B cell (primary cell): ENCODE data around the gene LDHAL6A. TPM values are rescaled to one million over a fixed set of nuclear protein-coding genes. Genes with fewer than 3 reads are reported as not detected.

ENCODE experiments used
- ATAC-seq: fragments of 200-7000 bp; cut with Tn5 transposase; one replicate; pipeline ENCODE4 v1.10.0; 2021; ENCODE audit warnings: low read depth, mild to moderate bottlenecking, moderate number of reproducible peaks, moderate library complexity
- CTCF ChIA-PET: fragments of 350-600 bp; sonication (Branson Sonifier 250); formaldehyde crosslinking; loops from one replicate; lab custom pipeline; 2021; ENCODE audit warnings: antibody characterized with exemption, inconsistent platforms; lab: Charles Lee
- POLR2A ChIA-PET: fragments of 350-600 bp; sonication (Branson Sonifier 250); formaldehyde crosslinking; loops from one replicate; lab custom pipeline; 2021; ENCODE audit warnings: antibody characterized with exemption; lab: Charles Lee
- DNase-seq: peaks from one replicate; pipeline ENCODE4 v3.0.0; 2013
- H2AFZ ChIP-seq: 2 replicates; pipeline ENCODE4 v1.6.1; 2012; ENCODE audit warnings: mild to moderate bottlenecking, low read depth, low read length; ENCODE audit not compliant: insufficient read depth, poor library complexity, severe bottlenecking
- H3K27ac ChIP-seq, 2 donors: 1 replicate in 1 of 2; 2 replicates in 1 of 2; pipeline ENCODE4 v1.5.1; 2012 to 2013; ENCODE audit warnings: low read length in 2 of 2, mild to moderate bottlenecking in 2 of 2, moderate library complexity in 1 of 2
- H3K27me3 ChIP-seq, 4 experiments: fragments of 200-600 bp in 1 of 4; sonication (generic) in 1 of 4; replicated peaks in 1 of 4; 1 replicate in 2 of 4; 2 replicates in 2 of 4; pipeline versions ENCODE4 v1.6.1 to v1.7.0; 2013 to 2016; ENCODE audit warnings: low read length in 3 of 4, mild to moderate bottlenecking in 2 of 4, mixed read lengths in 1 of 4, moderate library complexity in 1 of 4; ENCODE audit not compliant: insufficient read depth in 4 of 4, control insufficient read depth in 3 of 4; ENCODE audit errors: control extremely low read depth in 1 of 4
- H3K36me3 ChIP-seq, 2 experiments: replicated peaks in 1 of 2; 1 replicate in 1 of 2; 2 replicates in 1 of 2; pipeline versions ENCODE4 v1.6.1 to v1.7.1; 2013; ENCODE audit warnings: low read length in 1 of 2; ENCODE audit not compliant: insufficient read depth in 2 of 2, control insufficient read depth in 1 of 2; ENCODE audit errors: control extremely low read depth in 1 of 2, extremely low read depth in 1 of 2
- H3K4me1 ChIP-seq, 2 donors: fragments of 200-600 bp in 1 of 2; sonication (generic) in 1 of 2; 1 replicate in 1 of 2; 2 replicates in 1 of 2; pipeline versions ENCODE4 v1.5.1 to v1.6.1; 2013 to 2017; ENCODE audit warnings: low read length in 2 of 2; ENCODE audit not compliant: control insufficient read depth in 2 of 2, insufficient read depth in 2 of 2
- H3K4me2 ChIP-seq: replicated peaks from 2 replicates; pipeline ENCODE3; 2012; ENCODE audit warnings: mild to moderate bottlenecking, low read depth, low read length; ENCODE audit not compliant: poor library complexity, severe bottlenecking
- H3K4me3 ChIP-seq, 5 experiments: fragments of 200-600 bp in 1 of 5; sonication (generic) in 1 of 5; 1 replicate in 3 of 5; 2 replicates in 2 of 5; pipeline versions ENCODE4 v1.5.1 to v1.7.0; 2011 to 2016; ENCODE audit warnings: low read length in 4 of 5, mild to moderate bottlenecking in 4 of 5, low read depth in 2 of 5, control low read depth in 1 of 5, moderate library complexity in 1 of 5; ENCODE audit not compliant: insufficient read depth in 1 of 5; ENCODE audit errors: control extremely low read depth in 1 of 5, extremely low read depth in 1 of 5
- H3K79me2 ChIP-seq: fragments of 200-600 bp; sonication (generic); one replicate; pipeline ENCODE4 v1.6.0; 2016; ENCODE audit warnings: low read length; ENCODE audit not compliant: control insufficient read depth, insufficient read depth
- H3K9ac ChIP-seq: fragments of 200-600 bp; sonication (generic); 2 replicates; pipeline ENCODE4 v1.6.1; 2017; ENCODE audit warnings: mild to moderate bottlenecking, low read length, moderate library complexity
- H3K9me3 ChIP-seq, 3 donors: one replicate each; pipeline versions ENCODE4 v1.6.1 to v1.7.1; 2013; ENCODE audit warnings: low read length in 2 of 3; ENCODE audit not compliant: control insufficient read depth in 2 of 3, insufficient read depth in 1 of 3; ENCODE audit errors: control extremely low read depth in 1 of 3
- H4K20me1 ChIP-seq: 2 replicates; pipeline ENCODE4 v1.6.0; 2012; ENCODE audit warnings: mild to moderate bottlenecking, low read length; ENCODE audit not compliant: insufficient read depth, control insufficient read depth, poor library complexity, severe bottlenecking
- H3K27ac Mint-ChIP-seq: one replicate; pipeline ENCODE4 v1.8.0; 2021; ENCODE audit warnings: mixed read lengths
- H3K27me3 Mint-ChIP-seq: one replicate; pipeline ENCODE4 v1.8.0; 2021; ENCODE audit warnings: mixed read lengths
- H3K4me1 Mint-ChIP-seq: one replicate; pipeline ENCODE4 v1.8.0; 2021; ENCODE audit warnings: mixed read lengths
- H3K4me3 Mint-ChIP-seq: one replicate; pipeline ENCODE4 v1.8.0; 2021; ENCODE audit warnings: mixed read lengths
- H3K9me3 Mint-ChIP-seq: one replicate; pipeline ENCODE4 v1.8.0; 2022; ENCODE audit warnings: mixed read lengths; ENCODE audit not compliant: insufficient read depth
- CTCF ChIP-seq: fragments of 200-600 bp; IDR thresholded peaks from one replicate; pipeline ENCODE4 v1.8.0; 2022; ENCODE audit warnings: antibody characterized with exemption, mild to moderate bottlenecking
- EZH2 ChIP-seq: IDR thresholded peaks from 2 replicates; pipeline ENCODE4 v1.6.1; 2012; ENCODE audit warnings: borderline replicate concordance, low read depth, mild to moderate bottlenecking, moderate library complexity, low read length; ENCODE audit not compliant: insufficient read depth, poor library complexity, severe bottlenecking
- WGBS: methylation state at CpG from one replicate; pipeline ENCODE4 v1.1.5; 2013; ENCODE audit warnings: missing lambda C conversion rate; ENCODE audit not compliant: insufficient coverage; 5-methylcytosine and 5-hydroxymethylcytosine counted together
- intact Hi-C: fragments of 100-400 bp; cut with micrococcal nuclease; formaldehyde crosslinking; loops from one replicate; pipeline ENCODE4 v1.10.0; 2022
- polyA plus RNA-seq: library from polyadenylated mRNA; depleted of rRNA; stranded (reverse); fragments of >200 nt; gene quantifications from 2 replicates; pipeline ENCODE4 v1.2.3, GENCODE V29; 2012
- total RNA-seq, 2 donors: library from RNA; stranded (reverse); fragments of 120-200 nt in 1 of 2; gene quantifications; 1 replicate in 1 of 2; 2 replicates in 1 of 2; pipeline versions ENCODE4 v1.2.3 to v1.2.4, GENCODE V29; 2013 to 2022

Gene LDHAL6A
- total and polyA plus RNA-seq, 2 donors (not counting 1 experiment from before 2014, with no cell fraction given): 0.12 to 0.27 TPM

DNA sequence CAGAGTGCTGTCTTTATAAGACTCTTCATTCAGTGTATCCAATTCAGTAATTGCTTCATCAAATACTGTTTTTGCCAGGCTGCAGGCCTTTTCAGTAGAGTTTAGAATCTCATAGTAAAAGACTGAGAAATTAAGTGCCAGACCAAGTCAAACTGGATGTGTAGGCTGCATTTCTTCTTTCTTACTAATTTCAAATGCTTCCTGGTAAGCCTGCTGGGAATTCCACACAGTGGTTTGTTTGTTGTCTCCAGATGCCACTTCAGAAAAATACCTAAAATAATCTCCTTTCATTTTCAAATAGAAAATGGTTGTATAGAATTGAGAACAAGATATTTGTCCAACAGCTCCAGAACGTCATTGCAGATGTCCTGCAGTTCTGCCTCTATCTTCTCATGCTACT is 34.7 kb downstream of the LDHAL6A start:
- Histone ChIP-seq H3K4me2 (no peak overlapping the region), H3K79me2 (peaks cover 6% of the 10 kb centered on the region), H3K27me3 (no peaks in the 10 kb centered on the region), H3K4me1 (peaks cover 0 to 2% of the 10 kb centered on the region in 2 donors), H2AFZ (no peak overlapping the region), H4K20me1 (peaks cover 5% of the 10 kb centered on the region), H3K4me3 (no peak overlapping the region), H3K9ac (no peak overlapping the region), H3K9me3 (no peaks in the 10 kb centered on the region), H3K36me3 (peaks cover 1 to 53% of the 10 kb centered on the region in 2 experiments), H3K27ac (no peak overlapping the region)
- no peaks in the 10 kb centered on the region for H3K9me3 Mint-ChIP-seq
- no peak overlapping the region for H3K27ac Mint-ChIP-seq
- WGBS: 88% methylated on average over 1 of the region's 1 CpG
- TF ChIP-seq EZH2 (no peak), CTCF (no peak)
- POLR2A ChIA-PET: no interaction called here
- H3K4me1 Mint-ChIP-seq: peaks cover 4% of the 10 kb centered on the region
- DNase-seq (no peak), ATAC-seq (no peak)
- CTCF ChIA-PET: no interaction called here
- no peaks in the 10 kb centered on the region for H3K27me3 Mint-ChIP-seq
- intact Hi-C loops: no loop called here
- no peak overlapping the region for H3K4me3 Mint-ChIP-seq

DNA sequence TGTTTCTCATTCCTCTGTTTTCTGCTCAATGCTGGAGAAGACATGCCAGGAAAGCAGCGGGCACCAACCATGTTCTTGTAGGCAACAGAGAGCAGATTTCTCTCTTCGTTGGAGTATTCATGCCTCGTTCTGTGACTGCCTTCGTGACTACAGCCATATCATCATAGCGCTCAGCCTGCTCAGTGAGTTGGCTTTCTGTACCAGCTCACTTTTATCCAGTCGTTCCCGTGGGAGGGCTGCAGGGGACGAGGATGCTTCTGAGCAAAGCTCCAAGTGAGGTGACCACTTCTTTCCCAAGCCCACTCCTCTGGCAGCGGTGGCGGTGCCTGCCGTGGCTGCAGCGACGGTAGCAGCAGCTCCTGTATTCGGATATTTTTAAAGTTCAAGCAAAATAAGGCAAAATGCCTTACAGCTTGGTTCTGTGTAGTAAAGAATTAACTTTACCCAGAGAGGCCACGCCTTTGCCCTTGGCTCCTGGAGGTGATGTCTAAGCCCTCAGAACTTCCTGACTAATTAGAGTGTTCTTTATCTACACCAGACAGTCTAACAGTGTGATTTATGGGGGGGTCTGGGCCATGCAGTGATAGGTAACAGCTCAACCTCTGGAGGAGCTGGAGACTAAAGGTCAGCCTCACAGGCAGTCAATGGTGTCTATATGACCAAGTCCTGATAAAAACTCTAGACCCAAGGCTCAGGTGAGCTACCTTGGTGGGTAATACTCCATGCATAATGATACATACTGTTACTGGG is 35.3 kb downstream of the LDHAL6A start:
- Histone ChIP-seq H3K27ac (no peak overlapping the region), H3K9ac (no peak overlapping the region), H3K4me1 (peaks cover 0 to 7% of the 10 kb centered on the region in 2 donors), H3K4me3 (no peak overlapping the region), H3K4me2 (no peak overlapping the region), H2AFZ (no peak overlapping the region), H4K20me1 (peaks cover 5% of the 10 kb centered on the region), H3K27me3 (no peaks in the 10 kb centered on the region), H3K79me2 (peaks cover 6% of the 10 kb centered on the region), H3K36me3 (peaks cover 1 to 49% of the 10 kb centered on the region in 2 experiments), H3K9me3 (no peaks in the 10 kb centered on the region)
- Mint-ChIP-seq H3K27ac (no peak overlapping the region), H3K27me3 (no peaks in the 10 kb centered on the region), H3K9me3 (no peaks in the 10 kb centered on the region), H3K4me3 (no peak overlapping the region), H3K4me1 (peaks cover 8% of the 10 kb centered on the region)
- POLR2A ChIA-PET: no interaction called here
- no peak for ATAC-seq
- intact Hi-C loops: no loop called here
- CTCF ChIA-PET: interaction anchor here (2.1 kb wide), 1 partner anchor 247 kb away, joined by 4 read pairs; no protein-coding TSS in a partner anchor
- no peak for DNase-seq
- TF ChIP-seq EZH2 (no peak), CTCF (no peak)
- WGBS: 97% methylated on average over 10 of the region's 15 CpGs
